Epidermal melanocyte (primary cell): ENCODE measurements around the gene SDHB.

Experiments used
- DNase-seq: peaks from one replicate; pipeline ENCODE4 v3.0.0; 2011; ENCODE audit warnings: low spot score; ENCODE audit not compliant: insufficient read length

SDHB gene

DNA sequence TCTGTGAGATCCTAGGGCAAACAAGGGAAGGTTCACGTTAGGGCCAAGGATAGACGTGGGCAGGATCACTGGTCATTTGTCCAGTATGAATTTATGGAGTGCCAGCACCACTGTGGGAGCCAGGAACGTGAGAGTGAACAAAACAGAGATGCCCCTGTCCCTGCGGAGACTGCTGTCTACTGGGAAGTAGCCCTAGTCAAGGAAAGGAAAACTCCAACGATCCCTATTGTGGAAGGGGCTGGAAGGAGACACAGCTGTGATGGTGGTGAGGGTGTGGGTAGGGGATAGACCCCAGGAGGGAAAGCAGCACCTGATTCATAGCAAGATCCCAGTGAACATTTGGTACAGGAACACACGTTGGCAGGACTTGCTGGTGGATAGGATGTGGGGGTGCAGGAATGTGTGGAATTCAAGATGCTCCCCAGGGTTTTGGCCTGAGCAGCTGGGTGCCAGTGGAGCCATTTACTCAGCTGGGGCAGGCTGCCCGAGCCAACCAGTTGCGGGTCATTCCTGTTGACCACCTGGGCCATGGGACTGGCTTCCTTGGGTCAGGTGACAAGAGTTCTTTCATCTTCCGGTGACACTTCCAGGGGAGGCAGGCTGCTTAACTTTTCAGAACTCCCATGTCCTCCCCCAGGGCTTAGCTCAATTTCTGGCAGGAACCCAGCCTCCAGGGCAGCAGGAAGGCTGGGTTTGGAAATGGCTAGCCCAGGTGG is 40.9 kb downstream of the SDHB start:
- no peak for DNase-seq

DNA sequence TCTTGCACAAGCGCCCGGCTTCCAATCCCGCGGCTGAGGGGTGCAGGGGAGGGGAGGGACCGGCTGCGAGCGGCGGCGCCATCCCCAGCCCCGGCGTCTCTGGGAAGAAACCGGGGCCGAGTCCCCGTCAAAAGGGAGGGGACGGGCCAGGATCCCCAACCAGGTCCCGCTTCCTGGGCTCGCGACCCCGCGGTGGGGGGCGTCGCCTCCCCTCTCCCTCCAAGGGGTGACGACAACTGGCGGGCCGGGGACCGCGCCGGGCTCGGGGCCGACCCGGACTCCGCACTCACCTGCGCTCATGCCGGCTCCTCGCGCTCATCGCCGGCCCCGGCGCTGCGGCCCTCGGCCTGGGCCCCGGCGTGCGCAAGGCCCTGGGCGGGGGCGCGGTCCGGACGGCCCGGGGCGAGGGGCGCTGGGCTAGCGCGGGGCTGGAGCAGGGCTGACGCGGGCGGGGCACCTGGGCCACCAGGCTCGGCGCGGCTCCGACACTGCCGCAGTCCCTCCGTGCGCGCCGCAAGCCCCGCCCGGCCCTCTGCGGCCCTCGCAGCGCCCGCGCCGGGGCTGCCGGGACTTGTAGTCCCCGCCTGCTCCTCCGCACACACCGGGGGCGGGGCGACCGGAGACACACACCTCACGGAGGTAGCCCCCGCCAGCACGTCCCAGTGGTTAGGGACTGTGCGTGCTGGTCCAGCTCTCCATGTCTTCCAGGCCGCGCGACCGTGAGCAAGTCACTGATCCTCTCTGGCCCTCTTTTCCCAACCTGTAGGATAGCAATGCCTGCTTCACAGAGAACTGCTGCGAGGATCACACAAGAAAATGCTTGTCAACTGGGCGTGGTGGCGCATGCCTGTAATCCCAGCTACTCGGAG is 42.2 kb downstream of the SDHB start, which contains the start of gene ATP13A2:
Gene ATP13A2 (minus strand): TSS at position 490 of the 869 bp plus-strand sequence. CDS start 190 bp downstream, at position 300.
- DNase-seq = peak; percentile 67

DNA sequence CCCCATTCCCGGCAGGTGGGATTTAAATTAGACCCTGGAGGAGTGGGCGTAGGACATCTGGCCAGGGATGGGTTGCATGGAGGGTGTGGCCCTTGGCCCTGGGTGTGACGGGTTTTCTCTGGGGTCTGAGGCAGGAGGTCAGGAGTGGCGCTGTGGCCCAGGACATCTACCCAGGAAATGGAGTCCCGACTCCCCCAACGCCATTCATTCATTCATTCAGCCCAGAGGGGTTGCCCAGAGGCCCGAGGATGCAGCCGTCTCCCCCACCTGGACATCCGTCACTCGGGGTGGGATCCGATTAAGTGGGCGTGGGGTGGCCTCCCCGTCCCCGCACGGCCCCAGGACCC is 42.8 kb downstream of the SDHB start:
- no peak for DNase-seq

DNA sequence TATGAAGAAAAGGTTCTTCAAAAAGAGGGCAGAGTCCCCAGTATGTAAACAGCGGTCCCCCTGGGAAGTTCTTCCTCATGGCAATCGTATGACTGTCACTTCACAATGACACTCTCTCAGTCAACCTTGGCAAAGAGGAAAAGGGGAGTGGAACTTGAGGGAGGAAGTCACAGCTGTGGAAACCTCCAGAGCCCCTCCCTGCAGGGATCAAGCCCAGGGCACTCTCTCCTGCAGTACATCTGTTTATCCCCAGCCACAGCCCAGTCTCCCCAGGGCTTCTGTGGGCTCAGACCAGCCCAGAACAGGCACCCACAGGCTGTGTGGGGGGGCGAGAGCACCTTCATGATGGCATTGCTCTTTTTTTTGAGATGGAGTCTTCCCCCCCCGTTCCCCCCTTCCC is 44.1 kb downstream of the SDHB start:
- DNase-seq = no peak

DNA sequence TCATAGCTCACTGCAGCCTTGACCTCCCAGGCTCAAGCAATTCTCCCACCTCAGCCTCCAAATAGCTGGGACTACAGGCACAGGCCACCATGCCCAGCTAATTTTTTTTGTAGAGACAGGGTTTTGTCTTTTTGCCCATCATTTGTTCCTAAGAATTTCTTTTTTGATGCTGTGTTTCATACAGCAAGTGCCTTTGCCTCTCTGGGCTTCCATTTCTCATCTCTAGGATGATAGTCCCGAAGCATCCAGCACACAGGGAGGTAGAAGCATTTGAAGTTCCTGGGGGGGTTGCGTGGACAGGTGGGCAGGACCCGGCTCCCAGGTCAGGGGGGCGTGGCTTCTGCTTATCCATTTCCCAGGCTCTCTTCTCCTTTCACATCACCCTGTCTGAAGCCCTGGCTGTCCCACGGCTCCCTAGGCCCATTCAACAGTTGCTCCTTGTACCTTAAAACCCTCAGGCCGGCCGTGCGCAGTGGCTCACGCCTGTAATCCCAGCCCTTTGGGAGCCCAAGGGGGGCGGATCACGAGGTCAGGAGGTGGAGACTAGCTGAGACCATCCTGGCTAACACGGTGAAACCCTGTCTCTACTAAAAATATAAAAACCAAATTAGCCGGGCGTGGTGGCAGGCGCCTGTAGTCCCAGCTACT is 45.5 kb downstream of the SDHB start:
- DNase-seq = no peak

DNA sequence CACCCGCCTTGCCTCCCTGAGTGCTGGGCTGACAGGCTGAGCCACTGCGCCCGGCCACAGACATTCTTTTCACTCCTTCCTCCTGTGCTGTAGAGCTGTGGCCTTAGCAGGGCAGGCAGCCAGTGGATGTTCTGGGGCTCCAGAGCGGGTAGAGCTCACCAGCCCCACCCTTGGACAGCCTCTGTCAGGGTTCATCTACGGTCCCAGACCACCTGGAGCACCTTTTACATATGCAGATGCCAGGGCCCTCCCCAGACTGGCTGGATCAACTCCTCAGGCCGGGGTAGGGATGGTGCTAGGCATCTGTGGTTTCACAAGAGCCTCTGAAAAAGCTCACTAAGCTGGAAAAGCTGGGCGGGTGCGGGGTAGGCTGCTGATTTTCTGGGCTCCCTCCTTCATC is 46.7 kb downstream of the SDHB start:
- DNase-seq = no peak

DNA sequence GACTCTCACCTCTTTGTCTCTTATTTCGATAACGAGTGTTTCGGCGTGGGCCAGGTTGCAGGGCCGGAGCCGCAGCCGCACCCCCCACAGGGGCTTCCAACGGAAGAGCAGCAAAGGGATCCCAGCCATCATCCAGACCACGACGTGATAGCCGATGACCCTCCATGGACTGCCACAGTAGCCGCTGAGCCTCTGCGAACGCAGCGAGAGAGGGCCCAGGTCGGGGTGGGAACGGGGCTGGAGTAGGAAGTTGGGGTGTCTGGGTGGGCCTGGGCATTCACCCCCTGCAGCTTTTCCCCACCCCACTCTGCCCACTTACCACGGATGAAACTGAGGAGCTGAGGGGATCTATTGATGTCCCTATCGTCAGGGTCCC is 48.5 kb downstream of the SDHB start:
- DNase-seq = no peak

DNA sequence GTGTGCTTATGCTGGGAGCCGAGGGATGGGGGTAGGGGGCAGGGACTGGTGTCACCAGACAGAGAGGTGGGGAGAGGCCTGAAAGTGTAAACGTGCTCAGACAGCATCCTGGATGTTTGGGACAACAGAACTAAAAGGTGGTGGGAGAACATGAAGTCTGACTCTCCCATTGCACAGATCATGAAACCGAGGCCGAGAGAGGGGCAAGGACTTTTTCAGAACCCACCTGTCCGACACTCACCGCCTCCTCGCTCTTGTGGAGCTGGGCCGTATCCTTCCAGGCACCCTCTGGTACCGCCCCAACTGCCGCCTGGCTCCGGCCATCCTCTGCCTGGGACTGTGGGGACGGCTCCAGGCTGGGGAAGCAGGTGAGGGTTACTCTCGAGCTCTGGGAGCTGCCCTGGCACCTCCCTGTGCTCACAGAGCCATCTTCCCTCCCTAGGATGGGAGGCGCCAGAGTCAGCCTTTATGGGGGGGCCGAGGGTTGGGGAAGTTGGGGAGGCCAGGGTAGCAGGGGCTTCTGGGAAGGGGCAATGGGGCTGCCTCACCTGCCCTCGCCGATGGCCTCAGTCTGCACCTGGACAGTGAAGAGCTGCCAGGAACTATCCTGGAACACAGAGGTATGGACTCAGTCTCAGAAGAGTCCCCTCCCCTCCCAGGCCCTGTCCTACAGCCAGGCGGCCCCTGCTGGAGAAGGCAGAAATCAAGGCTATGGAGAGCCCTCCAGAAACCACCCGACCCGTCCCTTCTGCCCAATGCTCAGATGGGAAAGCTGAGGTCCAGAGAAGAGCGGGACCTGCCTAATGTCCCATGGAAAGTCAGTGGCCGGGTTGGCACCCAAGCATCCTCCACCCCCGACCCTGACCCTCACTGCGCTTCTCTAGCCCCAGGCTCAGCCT is 49.1 kb downstream of the SDHB start:
- peak; percentile 5 for DNase-seq

DNA sequence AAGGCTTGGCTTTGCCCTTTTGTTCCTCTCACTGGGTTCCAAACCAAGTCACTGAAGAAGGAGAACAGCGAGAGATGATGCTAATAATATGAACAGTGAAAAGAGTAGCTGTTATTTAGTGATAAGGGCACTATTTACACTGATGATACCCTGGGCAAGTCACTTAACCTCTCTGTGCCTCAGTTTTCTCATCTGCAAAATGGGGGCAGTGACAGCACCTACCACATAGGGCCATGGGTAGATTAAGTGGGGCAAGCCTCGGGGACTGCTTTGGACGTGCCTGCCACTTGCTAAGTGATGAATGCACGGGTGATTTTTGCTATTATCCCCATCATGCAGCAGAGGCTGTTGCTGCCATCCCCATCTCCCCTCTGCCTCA is 51.3 kb downstream of the SDHB start:
- DNase-seq = no peak

DNA sequence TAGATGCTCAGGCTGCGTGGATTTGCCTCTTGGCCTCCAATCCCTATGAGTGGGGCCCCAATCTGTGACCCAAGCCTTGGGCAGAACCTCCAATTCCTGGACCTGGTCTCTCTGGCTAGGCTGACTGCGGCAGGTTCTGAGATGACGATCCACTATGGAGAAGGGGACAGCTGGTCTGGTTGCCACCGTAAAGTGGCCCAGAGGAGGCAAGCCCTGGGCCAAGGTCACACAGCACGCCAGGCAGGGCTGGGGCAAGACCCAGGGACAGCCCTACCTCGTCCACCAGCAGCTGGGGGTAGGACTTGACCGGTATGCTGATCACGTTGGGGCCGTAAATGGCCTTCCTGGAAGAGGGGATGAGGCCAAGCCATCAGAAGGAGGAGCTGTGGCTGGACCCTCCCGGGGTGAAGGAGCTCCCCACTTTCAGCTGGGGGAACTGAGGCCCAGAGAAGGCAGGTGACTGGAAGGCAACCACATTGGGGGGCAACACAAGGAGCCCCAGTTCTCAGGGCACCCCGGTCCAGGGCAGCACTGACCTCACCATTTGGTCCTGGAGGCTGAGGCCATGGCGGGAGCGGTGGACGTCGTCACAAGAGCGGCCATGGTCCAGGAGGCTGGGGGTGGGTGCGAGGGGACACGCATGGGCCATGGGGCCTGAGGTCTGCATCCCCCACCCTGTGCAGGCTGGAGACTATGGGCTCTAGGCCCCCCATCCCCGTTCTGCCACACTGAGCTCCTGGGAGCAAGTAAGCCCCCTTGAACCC is 51.9 kb downstream of the SDHB start:
- DNase-seq = peak; percentile 11

DNA sequence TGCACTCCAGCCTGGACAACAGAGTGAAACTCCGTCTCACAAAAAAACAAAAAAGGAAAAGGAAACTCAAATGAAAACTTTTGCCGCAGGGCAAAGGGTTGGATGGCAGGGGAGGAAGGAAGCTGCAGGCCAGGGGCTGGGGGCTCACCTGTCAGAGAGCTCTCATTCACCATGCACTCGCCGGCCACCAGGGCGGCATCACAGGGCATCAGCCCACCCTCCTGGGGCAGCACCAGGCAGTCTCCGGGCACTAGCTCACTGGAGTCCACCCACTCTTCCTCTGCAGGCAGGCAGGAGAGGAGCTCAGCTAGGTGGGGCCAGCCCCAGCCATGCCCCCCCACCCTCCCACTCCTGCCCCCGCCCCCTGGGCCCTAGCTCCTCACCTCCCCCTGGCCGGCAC is 54.0 kb downstream of the SDHB start:
- no peak for DNase-seq

DNA sequence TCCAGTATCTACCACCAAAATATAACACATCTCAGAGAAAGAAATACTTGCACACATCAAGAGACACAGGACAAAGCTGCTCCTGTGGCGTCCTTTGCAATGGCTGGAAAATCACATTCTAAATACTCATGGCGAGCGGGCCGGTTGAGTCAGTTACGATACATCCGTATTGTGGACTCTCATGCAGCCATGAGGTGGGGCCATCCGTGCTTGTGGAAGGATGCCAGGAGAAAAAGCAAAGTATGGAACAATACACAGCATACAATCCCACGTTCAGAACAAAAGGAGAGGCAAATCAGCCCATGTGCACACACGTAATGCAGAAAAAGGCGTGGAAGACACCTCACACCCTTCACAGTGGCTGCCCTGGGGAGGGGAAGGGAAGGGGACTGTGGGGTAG is 55.2 kb downstream of the SDHB start:
- DNase-seq = peak; percentile 7

DNA sequence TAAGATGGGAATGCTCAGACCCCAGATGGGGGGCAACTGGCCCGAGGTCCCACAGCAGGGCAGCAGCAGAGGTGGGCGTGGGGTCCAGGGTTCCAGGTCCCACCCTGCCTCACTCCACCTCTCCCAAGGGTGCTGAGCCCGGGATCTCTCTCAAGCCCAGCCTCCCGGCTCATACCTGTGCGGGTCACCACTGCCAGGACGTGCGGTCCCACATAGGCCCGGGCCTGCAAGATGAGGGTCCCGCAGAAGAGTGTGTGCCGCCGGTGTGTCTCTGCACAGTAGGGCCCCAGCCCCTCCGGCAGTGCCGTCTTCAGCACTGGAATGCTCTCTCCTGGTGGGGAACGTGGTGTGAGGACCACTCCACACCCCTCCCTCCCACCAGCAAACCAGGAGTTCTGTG is 57.0 kb downstream of the SDHB start:
- DNase-seq = no peak

DNA sequence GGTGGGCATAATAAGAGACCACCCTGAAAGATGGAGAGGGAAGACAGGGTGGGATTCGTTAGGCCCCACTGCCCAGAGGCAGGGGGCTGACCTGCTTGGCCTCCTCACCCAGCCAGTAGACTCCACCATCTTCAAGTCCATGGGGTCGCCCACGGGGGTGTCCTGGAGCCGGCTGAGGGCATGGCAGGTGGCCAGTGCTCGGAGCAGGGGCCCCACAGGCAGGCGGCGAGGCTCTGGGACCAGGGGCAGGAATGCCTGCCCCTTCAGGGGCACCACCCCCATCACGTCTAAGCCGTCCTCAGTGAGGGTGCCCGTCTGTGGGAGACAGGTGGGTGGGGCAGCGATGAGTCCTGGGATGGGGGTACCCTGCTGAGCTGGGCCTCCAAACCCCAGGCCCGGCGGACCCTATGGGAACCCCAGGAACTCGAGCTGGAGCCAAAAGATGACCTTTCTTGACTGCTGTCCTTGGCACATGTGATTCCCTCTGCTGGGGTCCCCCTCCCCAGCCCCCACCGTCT is 60.3 kb downstream of the SDHB start:
- no peak for DNase-seq

DNA sequence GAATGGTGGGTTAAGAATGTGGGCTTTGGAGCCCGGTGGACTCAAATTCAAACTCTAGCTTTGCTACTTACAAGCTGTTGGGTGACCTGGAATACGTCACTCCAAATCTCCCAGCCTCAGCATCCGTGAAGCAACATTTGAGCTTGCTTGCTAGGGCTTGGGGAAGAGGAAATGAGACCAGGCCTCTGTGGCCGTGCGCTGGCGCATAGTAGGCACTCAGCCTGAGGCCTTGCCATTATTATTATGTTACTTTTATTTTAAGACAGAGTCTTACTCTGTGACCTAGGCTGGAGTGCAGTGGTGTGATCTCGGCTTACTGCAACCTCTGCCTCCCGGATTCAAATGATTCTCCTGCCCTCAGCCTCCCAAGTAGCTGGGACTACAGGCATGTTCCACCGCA is 61.2 kb downstream of the SDHB start:
- no peak for DNase-seq

DNA sequence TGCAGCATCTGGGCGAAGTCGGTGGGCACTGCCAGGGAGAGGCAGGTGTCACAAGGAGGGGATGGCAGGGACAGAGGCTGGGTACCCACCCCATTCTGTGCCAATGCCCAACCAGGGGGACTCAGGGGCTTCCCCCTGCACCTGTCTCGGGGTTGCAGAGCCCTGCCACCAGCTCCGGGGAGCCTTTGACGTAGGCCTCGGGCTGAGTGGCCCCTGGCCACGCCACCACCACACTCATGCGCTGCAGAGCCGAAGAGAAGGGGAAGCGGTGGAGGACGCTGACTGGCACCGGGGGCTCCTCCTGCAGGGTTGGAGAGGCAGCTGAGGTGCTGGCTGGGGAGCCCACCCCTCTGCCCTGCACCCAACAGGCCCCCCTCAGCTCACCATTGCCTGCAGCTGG is 61.7 kb downstream of the SDHB start:
- DNase-seq = no peak

DNA sequence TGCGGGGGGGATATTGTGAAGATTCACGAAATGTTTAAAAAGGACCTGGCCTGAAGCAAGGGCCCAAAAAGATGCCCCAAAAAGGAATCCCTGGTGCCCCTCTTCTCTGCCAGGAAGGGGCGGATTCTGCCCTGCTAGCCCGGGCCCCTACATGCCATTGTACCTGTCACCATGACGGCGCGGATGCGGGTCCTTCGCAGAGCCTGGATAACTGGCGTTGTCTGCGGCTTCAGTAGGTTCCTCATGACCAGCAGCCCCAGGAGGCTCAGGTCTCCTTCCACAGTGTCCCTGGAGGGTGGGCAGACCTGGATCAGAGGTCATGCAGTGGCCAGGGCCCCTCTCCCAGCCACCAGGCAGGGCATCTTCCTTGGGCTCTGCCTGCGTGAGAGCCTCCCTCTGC is 62.3 kb downstream of the SDHB start:
- DNase-seq = no peak

DNA sequence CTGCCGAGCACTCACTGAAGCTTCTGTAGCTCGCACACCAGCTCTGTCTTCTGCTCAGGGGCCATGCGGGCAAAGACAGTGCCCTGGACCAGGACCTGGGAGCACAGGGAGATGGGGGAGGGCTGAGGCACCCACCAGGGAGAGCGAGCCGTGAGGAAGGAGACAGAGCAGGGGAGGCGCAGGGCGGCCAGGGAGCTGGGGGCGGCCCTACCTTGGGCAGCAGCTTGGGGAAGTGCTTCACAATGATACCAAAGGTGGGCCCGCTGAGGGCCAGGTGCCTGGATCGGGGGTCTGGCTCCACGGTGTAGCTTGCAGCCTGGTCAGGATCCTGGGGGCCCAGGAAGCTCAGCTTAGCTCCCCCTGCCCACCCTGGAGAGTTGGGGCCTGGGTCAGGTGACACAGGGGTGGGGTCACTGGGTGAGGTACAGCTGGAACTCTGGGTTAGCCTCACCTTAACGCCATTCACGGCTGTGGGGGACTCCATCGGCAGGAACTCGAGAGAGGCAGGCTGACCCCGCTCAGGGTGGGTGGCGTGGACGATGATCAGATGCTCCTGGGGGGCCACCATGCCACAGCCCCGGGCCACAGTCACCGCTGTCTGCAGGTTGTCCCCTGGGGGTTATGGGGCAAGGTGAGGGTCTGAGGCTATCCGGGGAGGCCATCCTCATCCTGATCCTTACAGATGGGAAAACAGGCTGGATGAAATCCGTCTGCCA is 64.0 kb downstream of the SDHB start:
- no peak for DNase-seq

DNA sequence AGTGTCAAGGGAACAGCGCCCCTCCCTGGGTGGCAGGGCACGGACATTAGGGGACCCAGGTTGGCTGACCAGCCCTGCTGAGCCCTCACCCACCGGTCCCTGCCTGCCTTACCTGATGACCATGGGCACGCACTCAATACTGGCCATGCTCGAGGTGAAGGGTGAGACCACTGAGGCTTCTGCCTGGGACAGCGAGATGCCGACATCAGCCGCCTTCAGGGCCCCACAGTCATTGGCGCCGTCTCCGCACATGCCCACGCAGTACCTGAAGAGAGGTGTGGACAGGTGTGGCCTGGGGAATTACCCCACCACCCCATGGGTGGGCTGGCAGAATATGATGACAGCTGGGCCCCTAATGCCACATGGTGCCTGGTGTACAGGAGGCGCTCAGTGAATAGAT is 65.6 kb downstream of the SDHB start:
- DNase-seq = no peak

DNA sequence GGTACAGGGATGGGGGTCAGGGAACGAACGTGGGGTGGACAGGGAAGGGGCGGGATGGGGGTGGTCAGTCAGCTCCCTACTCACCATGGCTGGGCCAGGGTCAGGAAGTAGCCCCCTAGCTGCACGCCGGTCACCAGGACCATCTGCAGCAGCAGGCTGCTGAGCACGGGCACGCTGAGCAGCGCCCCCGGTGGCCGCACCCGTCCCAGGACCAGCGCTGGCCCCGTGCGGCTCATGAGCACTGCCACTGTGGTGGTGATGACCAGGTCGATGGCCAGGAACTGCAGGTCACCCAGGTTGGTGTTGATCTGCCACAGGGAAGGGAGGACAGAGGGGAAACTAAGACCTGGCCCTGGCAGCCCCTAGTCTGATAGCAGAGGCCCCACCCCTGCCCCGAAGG is 66.9 kb downstream of the SDHB start:
- no peak for DNase-seq
